Aortic smooth muscle cell (primary cell): ENCODE results near the gene ZNF285. TPM values are rescaled to one million over a fixed set of nuclear protein-coding genes. Genes with fewer than 3 reads are reported as not detected.

Experiments used
- total RNA-seq: library from RNA; depleted of rRNA; stranded (reverse); fragments of >200 nt; gene quantifications from 2 replicates; pipeline ENCODE4 v1.2.3, GENCODE V29; 2014

ZNF285 gene
- 2.4 and 4.0 TPM in 2 replicates for total RNA-seq

GRCh38 chr19:44401139-44402115, at the start of gene ZNF285:
Gene ZNF285 (minus strand): TSS chr19:44401608. CDS start chr19:44397213, 4,395 bp downstream.

DNA sequence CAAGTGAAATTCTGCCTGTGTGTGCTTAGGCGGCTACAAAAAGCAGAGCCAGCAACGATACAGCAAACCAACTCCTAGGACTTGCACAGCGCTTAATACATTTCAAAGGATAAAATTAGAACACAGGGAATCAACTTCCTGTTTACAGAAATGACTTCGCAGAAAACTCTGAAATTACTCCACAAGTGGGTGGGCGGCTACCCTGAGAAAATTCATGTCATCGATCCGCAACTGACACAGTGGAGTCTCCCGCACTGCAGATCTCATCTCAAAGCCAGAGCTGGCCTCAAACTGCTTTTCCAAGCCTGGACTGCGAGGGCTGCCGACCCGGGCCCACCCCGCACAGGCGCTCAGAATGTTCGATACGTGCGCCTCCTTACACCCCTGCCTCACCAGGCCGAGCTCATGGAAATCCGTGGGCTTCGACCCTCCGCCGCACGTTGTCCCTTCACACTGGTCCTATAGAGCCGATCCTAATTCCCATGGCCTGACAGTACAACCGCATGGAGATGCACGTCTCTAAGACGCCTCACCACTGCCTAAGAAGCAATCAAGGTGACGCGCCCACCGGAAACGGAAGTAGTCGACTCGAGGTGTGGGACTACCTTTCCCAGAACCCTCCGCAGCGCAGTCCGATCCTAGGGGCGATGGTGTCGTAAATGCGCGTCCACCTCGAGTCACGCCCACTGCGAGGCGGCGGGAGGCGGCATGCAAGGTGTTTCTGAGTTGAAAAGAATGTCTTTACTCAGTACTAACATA, 46.7 kb upstream of the ZNF285 start, which contains the start of gene ZNF229:
ZNF229 (minus strand) TSS at position 557 of the 759 bp plus-strand sequence. CDS start 5,625 bp downstream, outside the sequence.

GRCh38 chr19:44356383-44357111, 44.9 kb downstream of the ZNF285 start, which contains the start of gene ZNF112:
Gene ZNF112 (minus strand): TSS chr19:44356680. CDS start chr19:44340539, 16,141 bp downstream.

Other genes starting within 250 kb of the ZNF285 start
- gene ZNF226, start 236.5 kb downstream of the ZNF285 start, total RNA-seq: 21.4 and 22.1 TPM in 2 replicates
- gene ZNF227, start 189.1 kb downstream of the ZNF285 start, total RNA-seq: 22.5 and 24.3 TPM in 2 replicates
- 1.8 and 2.2 TPM in 2 replicates for gene ZNF233, start 141.7 kb downstream of the ZNF285 start, total RNA-seq
- 2.9 TPM in 2 replicates for gene ZNF235, start 96.6 kb downstream of the ZNF285 start, total RNA-seq
- gene ZNF112, start 44.9 kb downstream of the ZNF285 start, total RNA-seq: 7.5 and 9.1 TPM in 2 replicates
- gene ZNF229, start 46.9 kb upstream of the ZNF285 start, total RNA-seq: 11.9 and 12.2 TPM in 2 replicates
- 7.0 and 7.4 TPM in 2 replicates for gene ZNF180, start 98.9 kb upstream of the ZNF285 start, total RNA-seq
- gene CEACAM20, start 128.1 kb upstream of the ZNF285 start, total RNA-seq: not detected in 2 replicates
- gene IGSF23, start 212.0 kb upstream of the ZNF285 start, total RNA-seq: not detected in 2 replicates
- gene PVR, start 242.3 kb upstream of the ZNF285 start, total RNA-seq: 56.8 and 71.4 TPM in 2 replicates